Left lung (tissue), 10 donors: ENCODE measurements around the gene BMI1. TPM values are rescaled to one million over a fixed set of nuclear protein-coding genes. Genes with fewer than 3 reads are reported as not detected.

Experiments
- ATAC-seq: fragments of 200-7000 bp; cut with Tn5 transposase; one replicate; pipeline ENCODE4 v1.9.1; 2020; ENCODE audit warnings: moderate library complexity
- DNase-seq, 4 donors: peaks; one replicate each; pipeline ENCODE4 v3.0.0-alpha.2; 2013 to 2020
- H3K27ac ChIP-seq, 2 donors: fragments of 200-600 bp; sonication (generic) in 1 of 2; one replicate each; pipeline versions ENCODE4 v1.5.0 to v1.8.0; 2020 to 2021
- H3K27me3 ChIP-seq, 2 donors: fragments of 200-600 bp; sonication (generic) in 1 of 2; one replicate each; pipeline versions ENCODE4 v1.5.0 to v1.8.0; 2020 to 2021
- H3K36me3 ChIP-seq, 2 donors: fragments of 200-600 bp; sonication (generic) in 1 of 2; one replicate each; pipeline versions ENCODE4 v1.5.0 to v1.8.0; 2020 to 2021
- H3K4me1 ChIP-seq, 2 donors: fragments of 200-600 bp; one replicate each; pipeline ENCODE4 v1.8.0; 2021
- H3K4me3 ChIP-seq, 2 donors: fragments of 200-600 bp; sonication (generic) in 1 of 2; one replicate each; pipeline versions ENCODE4 v1.5.0 to v1.8.0; 2020 to 2021; ENCODE audit warnings: mild to moderate bottlenecking in 1 of 2
- H3K9me3 ChIP-seq, 2 donors: fragments of 200-600 bp; sonication (generic) in 1 of 2; one replicate each; pipeline versions ENCODE4 v1.5.0 to v1.8.0; 2020 to 2021
- intact Hi-C, 2 donors: fragments of 100-400 bp; cut with DNase I; formaldehyde crosslinking; loops; one replicate each; pipeline versions ENCODE4 v1.11.2 to v1.14.2; 2022
- polyA plus RNA-seq, 6 donors: library from polyadenylated mRNA; unstranded; fragments of 120-200 nt; gene quantifications; one replicate each; pipeline ENCODE4 v1.2.1, GENCODE V29; 2013; ENCODE audit not compliant: insufficient read length in 6 of 6
- total RNA-seq, 2 donors: library from RNA; stranded (reverse); fragmentation: NEBNext Ultra II Directional; extraction: Animal tissue kit (Norgen Biotek cat#: 25700); gene quantifications; one replicate each; pipeline ENCODE4 v1.2.1, GENCODE V29; 2021
- TF ChIP-seq, protein P1 (sequence below), 2 donors: fragments of 200-600 bp; sonication (generic) in 1 of 2; IDR thresholded peaks; one replicate each; pipeline versions ENCODE4 v1.5.0 to v1.8.0; 2021; ENCODE audit warnings: antibody characterized with exemption in 2 of 2
- donor health status: DM: no; HTN: yes; CAD: no.
- donor health status: DM: no; HTN: no; CAD: no.

BMI1 gene
- total and polyA plus RNA-seq, 8 donors: 42.3 to 112 (median 94.1) TPM

DNA sequence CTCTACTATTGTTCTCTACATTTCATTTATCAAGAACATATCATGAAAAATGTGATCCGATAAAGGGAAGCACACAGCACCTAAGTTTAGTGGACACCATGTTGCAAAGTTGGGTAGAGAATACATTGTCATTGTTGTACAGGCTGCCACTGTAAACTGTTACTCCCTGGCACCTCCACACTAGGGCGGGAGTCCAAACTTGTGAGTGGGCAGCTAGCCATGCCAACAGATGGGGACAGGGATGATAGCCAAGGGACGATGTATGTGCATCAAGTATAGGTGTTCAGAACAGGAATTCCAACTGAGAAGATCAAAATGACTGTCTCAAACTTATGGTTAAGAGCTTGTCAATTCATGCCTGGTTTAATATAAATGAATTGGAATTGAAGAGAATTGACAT is 35.8 kb upstream of the BMI1 start:
- no peaks in the 10 kb centered on the region for H3K36me3 ChIP-seq
- no peaks in the 10 kb centered on the region for H3K4me1 ChIP-seq
- intact Hi-C loops: no loop called here
- no peaks in the 10 kb centered on the region for H3K9me3 ChIP-seq
- H3K27ac ChIP-seq: no peak overlapping the region
- DNase-seq: no peak
- ATAC-seq: no peak
- H3K27me3 ChIP-seq: no peaks in the 10 kb centered on the region
- no peak overlapping the region for H3K4me3 ChIP-seq
- TF ChIP-seq, protein P1, sequence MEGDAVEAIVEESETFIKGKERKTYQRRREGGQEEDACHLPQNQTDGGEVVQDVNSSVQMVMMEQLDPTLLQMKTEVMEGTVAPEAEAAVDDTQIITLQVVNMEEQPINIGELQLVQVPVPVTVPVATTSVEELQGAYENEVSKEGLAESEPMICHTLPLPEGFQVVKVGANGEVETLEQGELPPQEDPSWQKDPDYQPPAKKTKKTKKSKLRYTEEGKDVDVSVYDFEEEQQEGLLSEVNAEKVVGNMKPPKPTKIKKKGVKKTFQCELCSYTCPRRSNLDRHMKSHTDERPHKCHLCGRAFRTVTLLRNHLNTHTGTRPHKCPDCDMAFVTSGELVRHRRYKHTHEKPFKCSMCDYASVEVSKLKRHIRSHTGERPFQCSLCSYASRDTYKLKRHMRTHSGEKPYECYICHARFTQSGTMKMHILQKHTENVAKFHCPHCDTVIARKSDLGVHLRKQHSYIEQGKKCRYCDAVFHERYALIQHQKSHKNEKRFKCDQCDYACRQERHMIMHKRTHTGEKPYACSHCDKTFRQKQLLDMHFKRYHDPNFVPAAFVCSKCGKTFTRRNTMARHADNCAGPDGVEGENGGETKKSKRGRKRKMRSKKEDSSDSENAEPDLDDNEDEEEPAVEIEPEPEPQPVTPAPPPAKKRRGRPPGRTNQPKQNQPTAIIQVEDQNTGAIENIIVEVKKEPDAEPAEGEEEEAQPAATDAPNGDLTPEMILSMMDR (IDR thresholded peaks at IDR 0.05): no peak

DNA sequence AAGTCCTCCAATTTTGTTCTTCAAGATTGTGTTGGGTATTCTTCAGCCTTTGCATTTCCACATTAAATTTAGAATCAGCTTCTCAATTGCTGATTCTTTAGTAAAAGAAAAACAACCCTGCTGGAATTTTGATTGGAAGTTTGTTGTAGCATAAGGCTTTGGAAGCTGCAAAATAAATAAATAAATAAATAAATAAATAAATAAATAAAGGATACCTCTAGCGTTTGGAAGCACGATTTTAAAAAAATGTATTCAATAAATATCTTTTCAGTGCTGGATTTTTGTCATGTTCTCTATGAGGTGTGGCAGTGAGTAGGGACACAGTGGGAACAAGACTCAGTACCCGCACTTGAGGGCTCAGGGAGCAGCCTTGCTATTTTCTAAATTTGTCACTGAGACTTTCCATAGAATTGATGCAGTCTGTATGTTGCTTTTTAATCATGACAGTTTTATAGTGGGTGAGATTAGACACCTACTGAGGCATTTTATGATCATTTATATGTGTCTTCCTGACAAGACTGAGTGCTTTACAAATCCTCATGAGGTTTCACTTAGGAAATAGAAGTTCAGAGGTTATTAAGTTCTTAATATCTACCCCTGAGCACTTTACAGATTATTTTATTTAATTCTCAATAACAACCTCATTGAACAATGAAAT is 27.0 kb upstream of the BMI1 start:
- Histone ChIP-seq H3K27me3 (peaks cover 0 to 14% of the 10 kb centered on the region in 2 donors), H3K36me3 (no peaks in the 10 kb centered on the region), H3K4me1 (no peaks in the 10 kb centered on the region), H3K27ac (no peak overlapping the region), H3K4me3 (no peak overlapping the region), H3K9me3 (no peaks in the 10 kb centered on the region)
- DNase-seq (no peak), ATAC-seq (no peak)
- intact Hi-C loops: no loop called here
- TF ChIP-seq, protein P1 (IDR thresholded peaks at IDR 0.05): no peak

DNA sequence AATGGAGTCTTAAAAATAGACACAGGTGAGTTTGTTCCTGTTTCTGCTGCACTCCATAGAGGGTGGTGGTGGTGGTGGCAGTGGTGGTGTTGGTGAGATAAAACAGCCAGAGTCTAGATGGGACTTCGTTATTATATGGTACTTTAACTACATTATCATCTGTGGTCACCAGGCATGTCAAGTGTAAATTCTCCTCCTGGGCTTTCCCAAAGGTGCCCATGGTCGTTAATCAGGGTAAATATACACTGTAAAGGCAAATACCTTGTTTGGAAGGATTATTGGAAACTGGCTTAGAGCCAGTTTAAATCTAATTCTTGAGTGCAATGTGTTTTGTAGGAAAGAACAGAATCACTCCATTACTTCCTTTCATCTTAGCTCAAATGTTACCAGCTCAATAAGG is 26.2 kb upstream of the BMI1 start:
- H3K36me3 ChIP-seq: no peaks in the 10 kb centered on the region
- TF ChIP-seq, protein P1 (IDR thresholded peaks at IDR 0.05): no peak
- intact Hi-C loops: no loop called here
- H3K27ac ChIP-seq: no peak overlapping the region
- DNase-seq (no peak), ATAC-seq (no peak)
- H3K4me1 ChIP-seq: no peaks in the 10 kb centered on the region
- H3K27me3 ChIP-seq: peaks cover 0 to 14% of the 10 kb centered on the region in 2 donors
- no peak overlapping the region for H3K4me3 ChIP-seq
- H3K9me3 ChIP-seq: no peaks in the 10 kb centered on the region

DNA sequence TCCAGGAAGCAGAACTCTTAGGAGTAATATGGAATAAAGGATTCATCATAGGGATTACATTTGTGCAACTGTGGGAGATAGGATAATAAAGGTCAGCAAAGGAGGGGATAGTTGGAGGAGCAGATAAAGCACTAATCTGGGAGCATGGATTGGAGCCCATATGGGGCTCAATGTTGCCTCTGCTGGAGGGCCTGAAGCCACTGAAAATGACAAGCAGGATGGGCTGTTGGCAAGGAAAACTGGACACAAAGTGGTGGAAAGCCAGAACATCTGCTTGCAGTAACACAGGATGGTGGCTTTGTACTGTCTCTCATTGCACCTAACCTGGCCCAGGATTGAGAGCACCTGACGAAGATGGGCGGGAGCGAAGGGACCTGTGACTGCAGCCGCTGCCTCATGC is 19.7 kb upstream of the BMI1 start:
- Histone ChIP-seq H3K4me1 (no peaks in the 10 kb centered on the region), H3K9me3 (no peaks in the 10 kb centered on the region), H3K36me3 (no peaks in the 10 kb centered on the region), H3K27me3 (no peaks in the 10 kb centered on the region), H3K4me3 (no peak overlapping the region), H3K27ac (no peak overlapping the region)
- intact Hi-C loops: no loop called here
- DNase-seq (no peak), ATAC-seq (no peak)
- TF ChIP-seq, protein P1 (IDR thresholded peaks at IDR 0.05): no peak

DNA sequence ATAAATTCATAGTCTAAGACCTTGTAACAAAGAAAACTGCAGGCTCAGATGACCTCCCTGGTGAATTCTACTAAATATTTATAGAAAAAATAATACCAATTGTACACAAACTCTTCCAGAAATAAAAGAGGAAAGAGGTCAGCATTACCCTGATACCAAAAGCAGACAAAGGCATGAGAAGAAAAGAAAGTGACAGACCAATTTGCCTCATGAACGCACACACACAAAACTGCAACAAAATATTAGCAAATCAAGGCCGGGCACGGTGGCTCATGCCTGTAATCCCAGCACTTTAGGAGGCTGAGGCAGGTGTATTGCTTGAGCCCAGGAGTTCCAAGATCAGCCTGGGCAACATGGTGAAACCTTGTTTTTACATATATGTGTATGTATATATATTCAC is 17.4 kb upstream of the BMI1 start:
- TF ChIP-seq, protein P1 (IDR thresholded peaks at IDR 0.05): no peak
- no peaks in the 10 kb centered on the region for H3K9me3 ChIP-seq
- no peaks in the 10 kb centered on the region for H3K4me1 ChIP-seq
- H3K36me3 ChIP-seq: no peaks in the 10 kb centered on the region
- ATAC-seq: no peak
- intact Hi-C loops: no loop called here
- DNase-seq: no peak
- no peak overlapping the region for H3K4me3 ChIP-seq
- H3K27me3 ChIP-seq: no peaks in the 10 kb centered on the region
- no peak overlapping the region for H3K27ac ChIP-seq
